K562 (cell line): ENCODE measurements around the gene ATCAY. TPM values are rescaled to one million over a fixed set of nuclear protein-coding genes. Genes with fewer than 3 reads are reported as not detected.

Experiments
- ATAC-seq: fragments of 200-7000 bp; cut with Tn5 transposase; 3 replicates; pipeline ENCODE4 v1.9.1; 2020; ENCODE audit warnings: moderate library complexity
- BruUV-seq: library from RNA; stranded (reverse); fragments of 400-500 nt; replicated peaks from 2 replicates; lab custom pipeline; 2021; lab: Mats Ljungman, UMichigan
- CTCF ChIA-PET: fragments of 300-600 bp; formaldehyde crosslinking; extraction: SDS; loops from one replicate; lab custom pipeline; 2021; ENCODE audit warnings: low intra/inter-chr PET ratio; lab: Yijun Ruan, JAX
- POLR2A ChIA-PET: fragments of 300-600, 350-650 bp; sonication (Branson Sonifier 250); formaldehyde crosslinking; extraction: SDS; loops from one replicate; lab custom pipeline; 2021; ENCODE audit warnings: antibody characterized with exemption, inconsistent platforms; lab: Yijun Ruan, JAX
- DNase-seq, 4 experiments: peaks; one replicate each; pipeline versions ENCODE4 v3.0.0 to v3.0.0-alpha.2; 2011 to 2018; ENCODE audit warnings: low spot score in 3 of 4, mixed read lengths in 3 of 4; ENCODE audit errors: extremely low read depth in 1 of 4
- FAIRE-seq: peaks from 2 replicates; lab custom pipeline; 2011; peaks lifted over from hg19 to GRCh38; lab: Jason Lieb, UNC
- H2AFZ ChIP-seq: 2 replicates; pipeline ENCODE4 v1.6.0; 2011; ENCODE audit warnings: low read depth, low read length, control low read depth, inconsistent platforms
- H3K27ac ChIP-seq: fragments of 200-600 bp; 3 replicates; pipeline ENCODE4 v1.8.0; 2011; ENCODE audit warnings: low read depth, mild to moderate bottlenecking, control low read depth, inconsistent platforms, low read length, moderate library complexity, mixed read lengths; ENCODE audit errors: extremely low read depth
- H3K27me3 ChIP-seq, 2 experiments: fragments of 300-600 bp in 1 of 2; 2 replicates in 1 of 2; 3 replicates in 1 of 2; pipeline versions ENCODE4 v1.6.0 to v1.8.0; 2011; ENCODE audit warnings: inconsistent platforms in 2 of 2, low read length in 2 of 2, mild to moderate bottlenecking in 1 of 2, mixed read lengths in 1 of 2, moderate library complexity in 1 of 2; ENCODE audit not compliant: control insufficient read depth in 2 of 2, insufficient read depth in 2 of 2
- H3K36me3 ChIP-seq: fragments of 300-600 bp; 3 replicates; pipeline ENCODE4 v1.8.0; 2011; ENCODE audit warnings: mild to moderate bottlenecking, low read length, inconsistent platforms; ENCODE audit not compliant: control insufficient read depth, insufficient read depth
- H3K4me1 ChIP-seq, 2 experiments: fragments of 200-600 bp in 1 of 2; replicated peaks in 1 of 2; 2 replicates in 1 of 2; 3 replicates in 1 of 2; pipeline versions ENCODE4 v1.5.1 to v1.8.0; 2011; ENCODE audit warnings: inconsistent platforms in 2 of 2, low read length in 2 of 2, mild to moderate bottlenecking in 1 of 2, mixed read lengths in 1 of 2, moderate library complexity in 1 of 2; ENCODE audit not compliant: control insufficient read depth in 2 of 2, insufficient read depth in 2 of 2
- H3K4me2 ChIP-seq: 2 replicates; pipeline ENCODE4 v1.6.1; 2011; ENCODE audit warnings: low read length, control low read depth, inconsistent platforms, mixed read lengths; ENCODE audit not compliant: insufficient read depth
- H3K4me3 ChIP-seq: fragments of 200-600 bp; sonication (generic), shearing (Covaris generic); 2 replicates; pipeline ENCODE4 v1.5.1; 2016; ENCODE audit warnings: control low read depth, inconsistent platforms
- H3K79me2 ChIP-seq: fragments of 200-600 bp; 3 replicates; pipeline ENCODE4 v1.8.0; 2011; ENCODE audit warnings: low read length, inconsistent platforms; ENCODE audit not compliant: control insufficient read depth, insufficient read depth
- H3K9ac ChIP-seq, 2 experiments: 2 replicates each; pipeline versions ENCODE4 v1.6.0 to v1.6.1; 2011; ENCODE audit warnings: low read depth in 2 of 2, low read length in 2 of 2, control low read depth in 1 of 2, inconsistent platforms in 1 of 2, mild to moderate bottlenecking in 1 of 2, mixed read lengths in 1 of 2; ENCODE audit not compliant: insufficient read depth in 1 of 2
- H3K9me1 ChIP-seq: one replicate; pipeline ENCODE4 v1.6.0; 2011; ENCODE audit warnings: inconsistent platforms, mild to moderate bottlenecking, low read length, moderate library complexity; ENCODE audit not compliant: control insufficient read depth, insufficient read depth
- H3K9me3 ChIP-seq: replicated peaks from 2 replicates; pipeline ENCODE4 v1.5.1; 2011; ENCODE audit warnings: low read depth, low read length, inconsistent platforms; ENCODE audit not compliant: control insufficient read depth, insufficient read depth
- H4K20me1 ChIP-seq: replicated peaks from 2 replicates; pipeline ENCODE4 v1.6.1; 2011; ENCODE audit warnings: low read length, inconsistent platforms, mixed read lengths; ENCODE audit not compliant: control insufficient read depth, insufficient read depth
- BDP1 ChIP-seq: IDR thresholded peaks from 3 replicates; pipeline ENCODE4 v1.6.1; 2011; ENCODE audit not compliant: insufficient read length, insufficient read depth
- ELF4 ChIP-seq: fragments of 450-650 bp; formaldehyde crosslinking; IDR thresholded peaks from 2 replicates; pipeline ENCODE4 v1.4.0; 2022; ENCODE audit warnings: missing genetic modification characterization
- HMGXB4 ChIP-seq: sonication (generic); formaldehyde crosslinking; IDR thresholded peaks from 2 replicates; pipeline ENCODE4 v1.8.1; 2023; ENCODE audit warnings: mild to moderate bottlenecking, missing genetic modification reagents
- MAZ ChIP-seq, 2 experiments: fragments of 450-650 bp in 1 of 2; sonication (generic) in 1 of 2; formaldehyde crosslinking; IDR thresholded peaks in 1 of 2; conservative IDR thresholded peaks in 1 of 2; 2 replicates each; pipeline versions ENCODE4 v1.4.0 to v1.5.0; 2020; ENCODE audit warnings: mild to moderate bottlenecking in 1 of 2, missing genetic modification reagents in 1 of 2
- SPI1 ChIP-seq: IDR thresholded peaks from 2 replicates; pipeline ENCODE4 v1.6.1; 2011; ENCODE audit warnings: low read depth, low read length, control low read depth, borderline replicate concordance
- TAF1 ChIP-seq: IDR thresholded peaks from 2 replicates; pipeline ENCODE4 v1.6.1; 2011; ENCODE audit warnings: mild to moderate bottlenecking, low read length, moderate library complexity; ENCODE audit not compliant: insufficient read depth, control insufficient read depth, severe bottlenecking; ENCODE audit errors: extremely low read depth
- TCF3 ChIP-seq: sonication (generic); formaldehyde crosslinking; IDR thresholded peaks from 2 replicates; pipeline ENCODE4 v1.4.0; 2020; ENCODE audit warnings: mild to moderate bottlenecking, missing genetic modification reagents
- UBTF ChIP-seq, 2 experiments: IDR thresholded peaks; 2 replicates each; pipeline ENCODE4 v1.6.1; 2012; ENCODE audit warnings: improper control_type of control experiment in 2 of 2, low read depth in 2 of 2, low read length in 2 of 2, borderline replicate concordance in 1 of 2
- ZFP91 ChIP-seq: sonication (generic); formaldehyde crosslinking; IDR thresholded peaks from 2 replicates; pipeline ENCODE4 v1.8.0; 2022; ENCODE audit warnings: mild to moderate bottlenecking, missing genetic modification reagents
- ZNF121 ChIP-seq: sonication (generic); formaldehyde crosslinking; conservative IDR thresholded peaks from 2 replicates; pipeline ENCODE4 v1.8.0; 2022; ENCODE audit warnings: missing genetic modification reagents
- ZNF217 ChIP-seq: sonication (generic); formaldehyde crosslinking; IDR thresholded peaks from 2 replicates; pipeline ENCODE4 v1.8.0; 2022; ENCODE audit warnings: mild to moderate bottlenecking, missing genetic modification reagents
- ZNF324 ChIP-seq: fragments of 250-450 bp; sonication (Bioruptor Pico); IDR thresholded peaks from 2 replicates; pipeline ENCODE4 v1.4.0; 2020; ENCODE audit warnings: mild to moderate bottlenecking
- ZNF395 ChIP-seq: fragments of 200-800 bp; sonication (Bioruptor generic); IDR thresholded peaks from 2 replicates; pipeline ENCODE4 v1.6.1; 2017; ENCODE audit warnings: missing genetic modification characterization, missing compliant biosample characterization
- WGBS: fragments of 100-300 bp; shearing (Covaris generic); methylation state at CpG from one replicate; pipeline ENCODE4 v1.1.6; 2016; ENCODE audit warnings: low coverage, mixed read lengths; ENCODE audit not compliant: insufficient coverage; ENCODE audit errors: missing lambda C conversion rate; 5-methylcytosine and 5-hydroxymethylcytosine counted together
- in situ Hi-C: fragments of 300-500 bp; cut with MboI; formaldehyde crosslinking; loops from 4 replicates; pipeline ENCODE4 v1.15.0; 2018; ENCODE audit warnings: inconsistent platforms, mixed read lengths
- intact Hi-C: fragments of 100-400 bp; cut with micrococcal nuclease; formaldehyde crosslinking; loops from 2 replicates; pipeline ENCODE4 v1.14.2; 2022
- polyA plus RNA-seq, 8 experiments: library from polyadenylated mRNA; depleted of rRNA in 4 of 8; stranded (reverse) in 5 of 8; unstranded in 3 of 8; fragments of >200 nt; fragmentation: Nextera tagmentation in 2 of 8; fragmentation: Illumina TruSeq in 1 of 8; extraction: Ambion mirVana in 2 of 8; extraction: Trizol in 1 of 8; gene quantifications; 2 replicates each; pipeline versions ENCODE4 v1.2.1 to v1.2.3, GENCODE V29; 2011 to 2014; ENCODE audit warnings: inconsistent platforms in 1 of 8, missing spikeins in 1 of 8
- total RNA-seq, 7 experiments: library from RNA; depleted of rRNA in 6 of 7; stranded (reverse); fragments of >200 nt in 6 of 7; fragmentation: Illumina TruSeq in 2 of 7; extraction: Trizol in 2 of 7; gene quantifications; 2 replicates each; pipeline versions ENCODE4 v1.2.1 to v1.2.3, GENCODE V29; 2011 to 2021; ENCODE audit warnings: low replicate concordance in 1 of 7

The ATCAY gene
- total and polyA plus RNA-seq, 9 of the 15 experiments (the other 6 are each of a cell fraction or from before 2014, with no cell fraction given) = not detected

- no peak for DNase-seq
- peak; percentile 19 for FAIRE-seq
- intact Hi-C loops = no loop called here
- Histone ChIP-seq H3K9ac (no peak overlapping the region), H3K79me2 (no peaks in the 10 kb centered on the region), H3K4me1 (peaks cover 0 to 4% of the 10 kb centered on the region in 2 experiments; a peak in 2 of 5 replicates), H3K9me1 (no peaks in the 10 kb centered on the region), H3K9me3 (no peaks in the 10 kb centered on the region), H2AFZ (no peak overlapping the region), H3K4me3 (no peak overlapping the region), H3K4me2 (no peak overlapping the region), H3K27ac (no peak overlapping the region), H3K36me3 (no peaks in the 10 kb centered on the region), H4K20me1 (peaks cover 4% of the 10 kb centered on the region; the same call in 1 of the 2 replicates), H3K27me3 (peaks cover 9 to 28% of the 10 kb centered on the region in 2 experiments; a peak in 4 of 5 replicates)
- ATAC-seq = no peak
- peak; percentile 76 for TF ChIP-seq ZNF121 (CRISPR knock-in tag)
- peak; percentile 90; the same call in 1 of the 2 replicates for TF ChIP-seq SPI1
- TF ChIP-seq ZNF395 (CRISPR knock-in tag) = no peak
- TF ChIP-seq ZNF217 (CRISPR knock-in tag) = no peak
- no peak for TF ChIP-seq HMGXB4 (CRISPR knock-in tag)
- TF ChIP-seq TCF3 = no peak
- no peak for TF ChIP-seq BDP1
- no peak for TF ChIP-seq ELF4
- TF ChIP-seq TAF1 = no peak
- no peak for TF ChIP-seq MAZ (CRISPR knock-in tag; conservative IDR thresholded peaks at IDR 0.05 in 1 of 2, IDR thresholded peaks at IDR 0.05 in 1 of 2)
- no peak for TF ChIP-seq ZNF324
- no peak for TF ChIP-seq ZFP91
- TF ChIP-seq UBTF (IDR thresholded peaks at IDR 0.05; ENCODE audit: borderline replicate concordance in 1 of 2, low read depth in 2 of 2, low read length in 2 of 2) = no peak
- BruUV-seq = no TSS peak
- in situ Hi-C loops = no loop called here
- ChIA-PET CTCF (no interaction called here), POLR2A (no interaction called here)
- WGBS = 2% methylated on average over 6 of the region's 6 CpGs
Measured at GRCh38 chr19:3882041-3882384, 1.5 kb downstream of the ATCAY start.
